GM19467 (cell line): ENCODE measurements around the gene MTX1.
"Not testable (repeated sequence)": the region's sequence is repeated elsewhere in the genome, so short reads cannot be mapped to it uniquely, and the experiment has no call there.

Experiments used
- ATAC-seq: cut with Tn5 transposase; IDR thresholded peaks from one replicate; pipeline ENCODE4 v1.9.1; 2021; ENCODE audit warnings: mild to moderate bottlenecking, moderate library complexity; ENCODE audit not compliant: unreplicated experiment

MTX1 gene

DNA sequence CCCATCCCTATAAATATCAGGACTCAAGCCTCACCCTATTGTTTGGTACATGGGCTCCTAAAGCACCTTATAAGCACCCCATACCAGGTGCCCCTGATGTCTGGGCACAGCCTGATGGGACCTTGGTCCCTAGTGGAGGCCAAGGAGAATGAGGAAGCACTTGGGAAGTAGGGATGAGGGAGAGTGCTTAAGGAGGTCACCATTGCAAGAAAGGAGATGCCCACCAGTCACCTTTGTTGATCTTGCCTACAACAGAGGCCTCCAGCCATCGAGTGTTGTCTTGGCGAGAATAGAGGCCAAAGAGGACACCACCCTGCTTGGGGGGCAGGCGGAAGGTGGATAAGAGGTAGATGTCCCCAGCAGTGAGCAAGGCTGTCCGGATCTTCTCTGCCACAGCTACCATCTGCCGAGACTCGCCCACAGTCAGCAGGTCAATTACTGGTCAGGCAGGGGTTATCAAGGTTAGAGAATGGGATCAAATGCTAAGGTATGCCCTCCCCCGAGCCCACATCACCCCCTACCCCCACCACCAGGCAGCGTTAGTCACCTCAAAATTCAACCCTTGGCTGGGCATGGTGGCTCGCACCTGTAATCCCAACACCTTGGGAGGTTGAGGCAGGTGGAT is 2.4 kb upstream of the MTX1 start:
- ATAC-seq, result no peak

- no peak for ATAC-seq
Observed at GRCh38 chr1:155206891-155207805, 1.3 kb upstream of the MTX1 start.

GRCh38 chr1:155207806-155208540 is 522 bp upstream of the MTX1 start, which contains the start of gene THBS3:
Gene THBS3, minus strand, starts transcription at chr1:155207897. Its CDS starts 21 bp downstream, at chr1:155207876.
- no peak for ATAC-seq

GRCh38 chr1:155209312-155209721 is 822 bp downstream of the MTX1 start:
- ATAC-seq, result no peak

DNA sequence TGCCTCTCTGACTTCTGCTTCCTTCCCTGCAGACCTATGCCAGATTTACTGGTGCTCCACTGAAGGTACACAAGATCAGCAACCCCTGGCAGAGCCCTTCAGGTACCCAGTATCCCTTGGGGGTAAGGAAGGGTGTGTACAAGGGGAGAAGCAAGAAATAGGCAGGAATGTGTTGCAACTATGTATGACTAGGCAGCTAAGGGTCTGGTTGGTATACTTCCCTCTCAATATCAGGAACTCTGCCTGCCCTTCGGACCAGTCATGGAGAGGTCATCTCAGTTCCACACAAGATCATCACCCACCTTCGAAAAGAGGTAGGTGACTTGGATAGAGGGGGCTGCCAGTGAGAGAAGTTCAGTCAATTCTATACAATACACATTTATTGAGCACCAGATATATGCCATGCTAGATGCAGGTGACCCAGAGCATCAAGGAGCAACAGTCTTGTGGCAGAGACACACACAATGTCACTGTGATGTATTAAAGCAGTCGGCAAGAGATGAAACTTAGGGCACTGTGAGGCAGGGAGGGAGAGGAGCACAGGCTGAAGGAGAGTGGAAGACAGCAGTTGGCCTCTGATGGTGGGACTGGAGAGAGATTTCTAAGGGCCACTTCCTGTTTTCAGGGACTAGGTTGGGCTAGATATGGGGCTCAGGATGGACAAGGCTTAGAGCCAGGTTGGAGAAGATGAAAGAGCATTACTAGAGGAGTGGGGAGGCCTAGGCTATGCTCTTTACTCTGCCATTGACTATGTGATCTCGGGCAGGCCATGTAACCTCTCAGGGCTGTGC is 2.0 kb downstream of the MTX1 start:
- no peak for ATAC-seq

GRCh38 chr1:155211381-155212050 is 3.0 kb downstream of the MTX1 start:
- not testable (repeated sequence) for ATAC-seq

- ATAC-seq, result not testable (repeated sequence)
Observed at GRCh38 chr1:155212051-155212440, 3.6 kb downstream of the MTX1 start.

- not testable (repeated sequence) for ATAC-seq
Observed at GRCh38 chr1:155214702-155215101, 6.2 kb downstream of the MTX1 start.

DNA sequence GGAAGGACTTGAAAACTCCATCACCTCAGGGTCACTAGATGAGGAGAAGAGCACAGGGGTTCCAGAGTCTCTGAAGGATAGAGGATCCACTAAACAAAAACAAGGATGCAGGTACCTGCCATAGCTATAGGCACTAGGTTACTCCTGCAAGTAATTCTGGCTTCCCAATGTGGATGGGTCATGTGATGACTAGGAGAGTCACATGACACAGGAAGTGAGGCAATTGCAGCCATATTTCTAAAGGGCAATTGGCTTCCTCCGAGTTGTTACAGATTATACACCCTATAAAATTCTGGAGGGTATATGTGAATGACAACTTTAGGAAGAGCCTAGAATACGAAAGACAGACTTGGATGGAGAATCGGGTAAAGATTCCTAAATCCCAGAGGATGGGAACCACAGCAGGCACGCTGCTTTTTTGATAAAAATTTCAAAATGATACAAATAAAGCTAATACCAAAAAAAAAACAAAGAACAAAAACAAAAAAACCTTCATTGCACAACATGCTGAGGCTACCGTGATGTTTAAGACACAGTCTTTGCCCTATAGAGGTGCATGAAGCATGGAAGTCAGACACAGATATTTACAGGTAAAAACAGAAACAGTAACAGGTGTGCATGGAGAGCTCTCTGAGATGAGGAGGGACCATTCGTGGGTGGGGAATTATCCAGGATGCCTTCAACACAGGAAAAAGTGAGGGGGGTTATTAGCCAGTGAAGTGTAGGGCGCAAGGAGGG is 10.5 kb downstream of the MTX1 start:
- no peak for ATAC-seq

- no peak for ATAC-seq
Observed at GRCh38 chr1:155219592-155220031, 11.1 kb downstream of the MTX1 start.

DNA sequence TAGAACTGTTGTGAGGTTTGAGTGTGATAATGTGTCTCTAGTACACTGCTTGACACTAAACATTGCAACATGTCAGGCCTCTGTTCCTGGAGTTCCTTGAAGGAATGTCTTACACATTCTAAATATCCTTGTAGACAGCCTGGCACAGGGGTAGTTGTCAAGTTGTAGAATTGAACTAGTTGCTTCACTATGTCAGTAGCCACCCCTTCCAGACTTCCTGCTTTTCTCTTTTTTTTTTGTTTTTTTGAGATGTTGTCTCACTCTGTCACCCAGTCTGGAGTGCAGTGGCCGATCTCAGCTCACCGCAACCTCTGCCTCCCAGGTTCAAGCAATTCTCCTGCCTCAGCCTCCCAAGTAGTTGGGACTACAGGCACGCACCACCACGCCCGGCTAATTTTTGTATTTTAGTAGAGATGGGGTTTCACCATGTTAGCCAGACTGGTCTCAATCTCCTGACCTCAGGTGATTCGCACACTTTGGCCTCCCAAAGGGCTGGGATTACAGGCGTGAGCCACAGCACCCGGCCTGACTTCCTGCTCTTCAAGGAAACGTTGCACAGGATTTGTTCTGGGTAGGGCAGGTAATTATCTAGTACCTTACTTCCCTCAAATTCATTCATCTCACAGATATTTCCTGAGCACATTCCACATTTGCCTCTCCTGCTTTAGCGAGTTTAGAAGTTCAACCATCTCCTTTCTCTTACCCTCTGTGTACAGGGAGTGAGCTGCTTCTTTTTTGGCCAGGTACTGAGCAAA is 11.9 kb downstream of the MTX1 start:
- not testable (repeated sequence) for ATAC-seq

- ATAC-seq, result no peak
Observed at GRCh38 chr1:155223047-155223446, 14.6 kb downstream of the MTX1 start.

GRCh38 chr1:155225404-155225759 is 16.9 kb downstream of the MTX1 start:
- not testable (repeated sequence) for ATAC-seq

DNA sequence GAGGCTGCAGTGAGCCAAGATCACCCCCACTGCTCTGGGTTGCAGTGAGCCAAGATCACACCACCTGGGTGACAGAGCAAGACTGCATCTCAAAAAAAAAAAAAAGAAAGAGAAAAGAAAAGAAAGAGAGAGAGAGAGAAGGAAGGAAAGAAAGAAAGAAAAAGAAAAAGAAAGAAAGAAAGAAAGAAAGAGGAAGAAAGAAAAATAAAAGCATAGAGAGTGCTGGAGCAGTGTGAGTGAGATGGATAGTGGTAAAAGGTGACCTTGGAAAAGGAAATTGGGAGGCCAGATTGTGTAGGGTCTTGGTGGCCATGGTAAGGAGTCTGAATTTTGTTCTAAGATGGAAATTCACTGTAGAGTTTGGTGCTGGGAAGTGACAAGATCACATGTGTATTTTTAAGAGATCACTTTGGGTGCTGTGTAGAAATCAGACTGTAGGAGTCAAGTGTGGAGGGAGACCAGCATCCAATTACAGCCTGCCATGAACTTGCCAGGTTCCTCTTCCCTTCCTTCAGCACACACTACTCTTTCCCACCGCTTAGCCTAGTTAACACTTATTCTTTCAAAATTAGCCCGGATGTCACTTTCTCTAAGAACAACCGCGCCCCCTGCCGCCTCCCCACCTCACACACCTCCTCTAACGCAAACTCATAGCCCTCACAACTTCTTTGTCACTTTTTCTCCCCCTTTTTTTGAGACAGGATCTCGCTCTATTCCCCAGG is 17.9 kb downstream of the MTX1 start:
- ATAC-seq, result no peak

DNA sequence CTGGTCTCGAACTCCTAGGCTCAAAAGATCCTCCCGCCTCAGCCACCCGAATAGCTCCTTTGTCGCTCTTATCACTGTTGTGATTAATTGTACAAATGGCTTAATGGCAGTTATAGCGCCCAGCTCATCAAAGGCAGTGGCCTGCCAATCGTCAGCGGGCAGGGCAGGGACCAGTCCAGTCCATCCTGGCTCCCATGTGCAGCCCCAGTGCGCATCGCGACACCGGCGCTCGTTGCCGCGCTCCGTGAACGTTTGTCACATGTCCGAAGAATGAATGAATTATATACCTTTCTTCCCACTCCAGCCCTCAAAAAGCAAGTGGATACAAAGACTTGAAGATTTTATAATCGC is 18.4 kb downstream of the MTX1 start:
- ATAC-seq, result no peak

DNA sequence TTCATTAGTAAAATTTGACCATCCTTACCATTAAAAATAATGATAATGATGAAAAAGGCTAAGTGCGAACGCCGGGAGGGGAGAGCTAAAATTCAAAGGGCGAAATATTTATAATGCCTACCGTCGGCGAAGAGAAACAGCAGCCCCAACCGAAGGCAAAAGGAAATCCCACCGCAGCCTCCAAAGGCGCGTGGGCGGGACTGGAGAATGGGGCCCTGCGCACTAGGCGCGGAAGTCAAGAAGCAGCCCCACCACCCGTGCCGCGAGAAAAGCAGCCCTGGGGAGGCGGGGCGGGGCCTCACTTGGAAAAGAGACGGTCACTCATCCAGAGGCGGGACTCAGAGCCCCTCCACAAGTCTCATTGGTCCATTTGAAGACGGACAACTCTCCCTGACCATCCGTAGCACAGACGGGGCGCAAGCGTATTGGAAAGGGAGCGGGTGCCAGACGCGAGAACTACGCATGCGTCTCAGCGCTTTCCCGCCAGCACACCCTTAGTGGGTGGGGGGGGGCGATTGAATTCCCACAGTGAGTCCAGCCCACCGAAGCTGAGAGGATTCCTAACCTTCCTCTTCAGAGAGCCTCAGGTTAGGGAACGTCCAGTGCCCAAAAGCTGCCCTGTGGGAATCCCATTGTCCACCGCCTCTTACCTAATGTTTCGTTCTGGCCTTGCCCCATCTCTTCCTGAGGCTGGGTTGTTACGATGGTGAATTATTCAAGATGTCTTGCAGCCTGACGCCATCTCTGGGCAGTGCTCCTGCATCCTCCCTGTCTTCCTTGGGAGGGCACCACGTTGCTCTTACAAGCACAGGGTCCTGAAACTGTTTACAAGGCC is 19.0 kb downstream of the MTX1 start:
- ATAC-seq, result peak; percentile 89

GRCh38 chr1:155228096-155228427 is 19.6 kb downstream of the MTX1 start:
- ATAC-seq, result no peak
